GM11168 (cell line): ENCODE results near the gene PHACTR1.
"Not testable (repeated sequence)": the region's sequence is repeated elsewhere in the genome, so short reads cannot be mapped to it uniquely, and the experiment has no call there.

ENCODE experiments used
- in situ Hi-C: fragments of 300-500 bp; cut with MboI; formaldehyde crosslinking; loops from one replicate; pipeline ENCODE4 v1.12.0; 2022; ENCODE audit warnings: low sequenced_read_pairs; ENCODE audit not compliant: unreplicated experiment

Gene PHACTR1

DNA sequence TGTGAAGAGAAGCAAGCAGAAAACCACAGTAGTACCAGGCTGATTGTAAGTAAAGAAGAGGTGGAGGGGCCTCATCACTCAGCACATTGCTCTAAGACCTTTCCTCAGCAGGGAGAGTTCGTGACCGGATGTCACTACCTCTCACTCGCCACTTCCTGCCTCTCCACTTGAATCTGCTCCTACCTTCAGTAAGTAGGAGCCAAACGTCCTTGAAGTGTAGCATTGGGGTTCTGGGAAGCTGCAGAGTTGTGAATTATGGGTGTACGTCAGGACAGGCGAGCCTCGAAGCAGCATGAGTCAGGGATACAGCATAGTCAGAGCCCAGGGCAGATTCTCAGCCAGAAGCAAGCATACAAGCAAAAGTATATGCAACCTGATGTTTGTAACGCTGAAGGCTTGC, 224.9 kb downstream of the PHACTR1 start:
- in situ Hi-C loops, result no loop called here

DNA sequence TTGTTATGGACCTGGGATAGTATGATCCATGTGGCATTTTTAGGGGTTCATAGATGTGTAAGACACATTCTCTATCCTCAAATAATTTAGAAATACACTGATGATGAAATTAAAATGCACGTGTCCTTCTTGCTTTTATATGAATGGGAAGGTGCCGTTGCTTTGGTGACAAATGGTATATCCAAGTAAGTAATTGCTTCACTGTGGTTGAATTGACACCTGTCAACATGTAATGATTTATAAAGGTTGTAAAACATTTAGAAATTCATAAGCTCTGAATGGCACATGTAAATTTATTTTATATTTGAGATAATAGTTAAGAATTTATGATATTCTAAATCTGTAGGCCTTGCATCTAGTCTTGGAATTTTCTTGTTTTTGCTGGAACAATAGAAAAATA, 227.0 kb downstream of the PHACTR1 start:
- in situ Hi-C loops, result no loop called here

DNA sequence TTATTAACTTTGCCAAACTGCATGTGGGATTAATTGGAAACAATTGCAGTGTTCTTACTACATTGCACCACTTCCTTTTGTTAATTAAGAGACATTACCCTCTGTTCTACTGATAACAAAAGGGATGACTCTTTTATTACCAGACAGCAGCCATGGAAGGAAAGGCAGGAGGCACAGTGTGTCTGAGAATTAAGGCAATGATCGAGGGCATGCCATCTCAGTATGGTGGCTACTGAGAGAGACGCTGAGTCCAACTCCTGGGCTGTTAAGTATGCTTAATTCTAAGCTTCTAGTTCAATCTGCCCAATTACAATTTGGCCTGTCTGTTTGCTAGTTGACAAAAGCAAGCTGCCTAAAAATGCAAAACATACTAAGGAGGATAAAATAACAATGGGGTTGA, 227.4 kb downstream of the PHACTR1 start:
- in situ Hi-C loops, result no loop called here

DNA sequence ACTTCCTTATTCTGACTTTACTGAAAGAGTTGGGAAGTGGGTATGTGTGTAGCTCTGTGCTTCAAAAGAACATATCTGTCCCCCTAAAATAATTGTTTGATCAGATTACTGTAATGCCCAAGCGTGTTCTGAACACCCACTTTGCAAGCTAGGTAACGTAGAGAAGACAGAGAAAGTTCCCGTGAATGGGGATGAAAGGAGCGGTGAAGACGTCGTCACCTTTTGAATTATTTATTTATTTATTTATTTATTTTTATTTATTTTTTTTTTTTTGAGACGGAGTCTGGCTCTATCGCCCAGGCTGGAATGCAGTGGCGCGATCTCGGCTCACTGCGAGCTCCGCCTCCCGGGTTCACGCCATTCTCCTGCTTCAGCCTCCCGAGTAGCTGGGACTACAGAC, 228.0 kb downstream of the PHACTR1 start:
- in situ Hi-C loops, result not testable (repeated sequence)

DNA sequence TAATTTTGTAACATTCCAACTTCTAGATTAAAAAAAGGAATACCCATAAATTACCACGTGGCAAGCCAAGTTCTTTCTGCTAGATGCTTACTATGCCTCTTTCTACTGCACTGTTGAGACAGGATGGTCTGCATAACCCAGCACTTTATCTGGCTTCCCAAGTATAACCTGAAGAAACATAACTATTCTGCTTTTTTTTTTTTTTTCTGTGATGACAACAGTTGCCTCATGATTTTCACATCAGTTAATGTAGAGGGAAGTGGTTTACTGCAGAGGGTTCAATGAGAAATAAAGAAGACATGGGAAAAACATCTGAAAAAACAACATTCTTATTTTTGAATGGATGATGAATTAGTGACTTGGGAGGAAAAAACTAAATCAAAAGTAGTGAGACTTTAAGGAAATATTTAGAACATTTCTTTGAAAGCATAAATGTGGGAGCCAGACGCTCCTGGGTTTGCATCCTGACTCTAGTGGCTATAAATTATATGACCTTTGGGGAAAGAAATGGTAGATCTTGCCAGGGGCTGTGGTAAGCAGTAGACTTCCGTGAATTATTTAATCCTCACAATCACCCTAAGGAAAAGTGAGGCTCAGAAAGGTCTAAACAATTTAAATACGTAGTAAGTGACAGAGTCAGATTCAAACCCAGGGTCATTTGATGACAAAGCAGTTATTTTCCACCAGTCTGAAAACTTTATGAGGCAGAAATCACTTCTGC, 230.7 kb downstream of the PHACTR1 start:
- in situ Hi-C loops, result no loop called here

DNA sequence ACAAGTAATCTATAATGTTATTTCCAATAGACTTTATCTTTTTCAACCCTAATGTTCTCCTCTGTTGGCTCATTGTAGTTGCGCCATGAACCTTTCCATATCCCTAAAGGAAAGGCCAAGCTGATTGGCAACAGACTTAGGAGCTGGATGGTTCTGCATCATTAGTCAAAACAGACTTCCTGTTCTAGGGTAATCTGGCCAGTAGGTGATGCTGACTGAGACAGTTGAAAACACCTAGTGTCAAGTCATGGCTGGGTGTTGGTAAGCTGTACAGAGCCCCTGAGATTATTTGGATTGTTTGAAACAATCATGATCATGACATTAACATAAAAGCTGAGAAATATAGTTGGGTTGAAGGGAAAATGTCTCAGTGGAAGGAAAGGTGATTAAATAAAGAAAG, 231.4 kb downstream of the PHACTR1 start:
- in situ Hi-C loops, result no loop called here

DNA sequence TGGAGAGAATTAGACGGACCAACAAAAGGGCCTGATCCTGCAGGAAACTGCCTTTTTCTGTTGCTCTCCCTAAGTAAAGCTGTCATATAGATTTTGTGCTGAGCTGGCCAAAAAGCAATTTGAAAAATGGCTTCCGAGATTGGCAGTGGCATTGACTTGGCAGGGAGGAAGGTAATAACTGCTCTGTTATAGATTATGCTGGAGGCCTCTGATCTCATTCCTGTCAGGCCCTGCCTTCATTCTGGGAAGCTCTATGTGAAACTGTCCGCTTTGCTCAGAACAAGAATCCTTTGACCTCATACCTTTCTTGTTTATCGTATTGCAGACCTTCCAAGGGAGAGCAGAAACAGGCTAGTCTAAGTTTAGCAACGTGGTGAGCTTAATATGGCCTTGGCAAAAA, 234.4 kb downstream of the PHACTR1 start:
- in situ Hi-C loops, result no loop called here

DNA sequence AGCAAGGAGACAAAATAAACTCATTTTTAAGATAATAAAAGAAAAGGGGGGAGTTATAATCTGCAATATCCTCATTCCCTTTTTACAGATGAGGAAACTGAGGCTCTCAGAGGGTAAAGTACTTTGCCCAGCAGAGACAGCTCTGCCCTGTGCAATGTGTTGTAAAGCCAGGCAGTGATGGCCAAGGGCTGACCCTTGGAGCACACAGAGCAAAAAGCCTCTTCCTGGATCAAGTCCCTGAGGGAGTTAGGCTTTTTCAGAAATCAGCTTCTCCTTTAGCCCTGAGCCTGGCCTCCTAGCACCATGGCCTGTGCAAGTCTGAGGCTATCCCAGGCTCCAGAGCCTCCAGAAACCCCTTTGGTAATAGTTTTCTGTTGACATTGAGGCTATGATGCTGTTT, 234.8 kb downstream of the PHACTR1 start:
- in situ Hi-C loops, result no loop called here

DNA sequence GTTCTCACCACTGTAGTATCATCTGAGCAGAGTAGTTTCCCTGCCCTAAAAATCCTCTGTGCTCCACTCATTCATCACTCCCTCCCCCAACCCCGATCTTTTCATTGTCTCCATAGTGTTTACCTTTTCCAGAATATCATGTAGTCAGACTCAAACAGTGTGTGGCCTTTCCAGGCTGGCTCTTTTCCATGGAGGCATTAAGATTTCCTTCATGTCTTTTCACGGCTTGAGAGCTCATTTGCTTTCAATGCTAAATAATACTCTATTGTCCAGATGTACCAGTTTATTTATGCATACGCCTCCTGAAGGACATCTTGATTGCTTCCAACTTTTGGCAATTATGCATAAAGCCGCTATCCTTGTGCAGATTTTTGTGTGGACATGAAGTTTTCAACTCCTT, 235.8 kb downstream of the PHACTR1 start:
- in situ Hi-C loops, result no loop called here

DNA sequence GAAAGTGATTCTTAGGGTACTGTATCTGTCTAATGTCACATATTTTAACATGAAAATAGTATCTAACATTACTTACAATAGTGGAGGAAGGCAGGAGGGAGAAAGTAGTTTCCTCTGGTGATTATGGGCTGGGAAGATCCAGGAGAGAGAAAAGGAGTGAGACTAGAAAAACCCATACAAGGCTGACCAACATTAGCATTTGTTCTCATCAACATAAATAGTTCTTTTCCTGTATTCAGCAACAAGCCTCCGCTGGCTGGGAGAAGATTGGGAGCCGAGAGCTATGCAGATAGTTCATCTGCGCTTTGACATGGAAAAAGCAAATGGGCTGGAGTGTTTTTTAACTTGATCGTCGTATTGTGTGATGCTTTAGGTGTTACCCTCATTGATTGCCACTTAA, 239.4 kb downstream of the PHACTR1 start:
- in situ Hi-C loops, result no loop called here

DNA sequence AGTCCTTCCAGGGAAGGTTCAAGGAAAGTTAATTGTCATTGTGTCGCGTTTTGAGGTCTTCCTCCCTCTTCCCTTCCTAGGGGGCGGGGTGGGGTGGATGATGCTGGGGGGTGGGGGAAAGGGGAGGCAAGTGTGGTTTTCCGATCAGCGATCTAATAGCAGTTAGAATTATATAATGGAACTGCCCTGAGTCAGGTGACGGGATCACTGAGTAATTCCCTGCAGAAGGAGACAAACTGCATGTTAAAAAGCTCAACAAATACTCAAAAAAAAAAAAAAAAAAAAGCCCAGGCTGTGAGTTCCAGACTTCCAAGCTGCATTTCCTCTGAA, 240.4 kb downstream of the PHACTR1 start:
- in situ Hi-C loops, result no loop called here

DNA sequence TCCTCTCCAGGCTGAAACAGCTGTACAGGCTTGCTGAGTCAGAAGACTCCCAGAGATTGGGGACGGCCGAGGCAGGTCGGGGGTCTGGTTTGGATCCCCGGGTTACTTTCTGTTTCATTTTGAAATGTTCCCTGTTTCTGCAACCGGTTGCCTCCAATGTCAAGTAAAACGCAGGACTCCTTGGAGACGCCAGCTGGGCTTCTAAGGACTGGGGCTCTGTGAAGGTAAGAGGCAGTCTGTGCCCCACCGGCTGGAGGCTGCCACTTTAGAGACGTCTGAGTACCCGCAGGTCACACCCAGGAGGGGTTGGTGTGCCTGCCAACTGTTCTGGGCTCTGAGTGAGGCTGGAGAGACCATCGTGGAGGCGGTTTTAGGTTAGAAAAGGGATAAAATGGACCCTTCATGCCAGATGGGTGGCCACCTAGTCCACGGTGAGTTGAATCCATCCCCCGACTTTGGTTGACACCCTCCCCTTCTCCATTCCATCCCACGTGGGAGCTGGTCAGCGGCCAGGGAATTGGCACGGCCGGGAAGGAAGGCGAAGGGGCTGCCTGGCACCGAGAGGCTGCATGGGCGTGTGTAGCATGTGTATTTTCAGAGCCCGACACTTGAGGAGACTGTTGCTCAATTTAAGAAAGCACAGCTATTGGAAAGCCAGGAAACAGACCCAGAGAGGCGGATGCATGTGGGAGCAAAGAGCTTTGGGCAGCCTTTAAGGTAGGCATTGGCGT, 240.9 kb downstream of the PHACTR1 start:
- in situ Hi-C loops, result no loop called here

DNA sequence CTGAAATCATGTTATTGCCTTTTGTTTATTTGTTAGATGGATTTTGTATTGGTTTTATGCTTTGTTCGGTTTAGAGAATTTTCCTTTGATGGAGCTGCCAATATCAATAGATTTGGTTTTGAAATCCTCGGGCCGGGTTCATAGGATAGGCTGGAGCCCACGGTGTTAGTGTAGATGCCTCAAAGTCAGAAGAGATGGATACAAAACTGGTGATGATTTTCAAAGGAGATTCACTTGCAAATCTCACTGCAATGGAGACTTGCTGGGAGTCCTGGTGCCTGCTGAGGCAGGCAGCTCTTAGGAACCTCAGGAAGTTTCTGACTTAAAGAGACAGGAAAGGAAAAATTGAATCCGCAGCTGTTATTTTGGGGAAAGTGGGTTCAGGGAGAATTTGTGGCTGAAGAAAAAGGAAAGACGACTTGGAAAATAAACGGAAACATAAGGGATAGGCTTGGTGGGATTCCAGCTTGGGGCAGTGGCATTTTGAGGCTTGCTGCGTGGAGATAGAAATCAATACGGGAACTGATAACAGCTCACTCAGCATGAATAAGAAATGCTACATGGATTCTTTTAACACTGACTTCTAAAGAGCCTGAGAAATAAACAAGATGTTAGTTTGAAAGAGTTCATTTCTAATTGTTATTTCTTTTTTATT, 241.6 kb downstream of the PHACTR1 start:
- in situ Hi-C loops, result no loop called here

DNA sequence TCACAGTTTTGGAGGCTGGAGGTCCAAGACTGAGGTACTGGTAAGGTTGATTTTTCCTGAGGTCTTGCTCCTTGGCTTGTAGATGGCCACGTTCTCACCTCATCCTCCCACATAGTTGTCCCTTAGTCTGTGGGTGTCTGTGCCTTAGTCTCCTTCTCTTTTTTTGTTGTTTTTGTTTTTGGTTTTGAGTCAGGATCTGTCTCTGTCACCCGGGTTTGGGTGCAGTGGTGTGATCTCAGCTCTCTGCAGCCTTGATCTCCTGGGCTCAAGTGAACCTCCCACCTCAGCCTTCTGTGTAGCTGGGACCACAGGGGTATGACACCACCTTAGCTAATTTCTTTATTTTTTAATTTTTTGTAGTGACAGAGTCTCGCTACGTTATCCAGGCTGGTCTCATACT, 245.2 kb downstream of the PHACTR1 start:
- in situ Hi-C loops, result no loop called here

DNA sequence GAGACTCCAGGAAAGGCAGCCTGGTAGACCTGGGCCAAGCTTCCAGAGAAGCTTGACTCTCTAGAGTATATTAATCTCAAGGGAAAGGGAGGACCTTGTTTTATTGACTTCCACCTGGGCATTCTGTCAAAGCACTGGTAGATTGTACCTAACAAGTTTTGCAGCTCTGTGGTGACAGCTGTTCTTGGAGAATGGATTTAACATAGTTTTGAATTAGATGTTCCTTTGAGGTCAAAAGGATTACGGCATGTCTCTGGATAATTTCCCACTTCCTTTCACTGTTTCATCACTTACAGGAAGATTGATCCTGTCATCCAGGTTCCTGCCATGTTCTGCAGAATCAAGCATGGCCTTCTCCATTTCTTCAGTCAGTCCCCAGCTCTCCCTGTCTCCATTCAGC, 246.0 kb downstream of the PHACTR1 start:
- in situ Hi-C loops, result no loop called here

DNA sequence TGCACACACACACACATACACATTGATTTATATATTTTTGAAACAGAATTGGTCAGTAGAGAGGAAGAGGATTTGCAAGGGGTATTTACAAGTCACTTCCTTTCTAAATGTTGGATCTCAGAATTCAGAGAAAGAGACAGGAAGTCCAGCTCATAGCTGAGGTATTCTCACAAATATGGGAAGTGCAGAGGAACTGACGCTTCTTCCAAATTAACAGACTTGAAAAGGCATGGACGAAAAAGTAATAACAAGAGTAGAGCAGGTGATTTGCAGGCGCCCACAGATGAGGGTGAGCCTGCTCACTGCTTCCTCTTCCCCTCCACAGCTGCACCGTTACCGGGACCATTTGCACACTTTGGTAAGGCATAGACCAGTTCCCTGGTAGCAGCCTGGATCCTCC, 246.4 kb downstream of the PHACTR1 start:
- in situ Hi-C loops, result no loop called here

DNA sequence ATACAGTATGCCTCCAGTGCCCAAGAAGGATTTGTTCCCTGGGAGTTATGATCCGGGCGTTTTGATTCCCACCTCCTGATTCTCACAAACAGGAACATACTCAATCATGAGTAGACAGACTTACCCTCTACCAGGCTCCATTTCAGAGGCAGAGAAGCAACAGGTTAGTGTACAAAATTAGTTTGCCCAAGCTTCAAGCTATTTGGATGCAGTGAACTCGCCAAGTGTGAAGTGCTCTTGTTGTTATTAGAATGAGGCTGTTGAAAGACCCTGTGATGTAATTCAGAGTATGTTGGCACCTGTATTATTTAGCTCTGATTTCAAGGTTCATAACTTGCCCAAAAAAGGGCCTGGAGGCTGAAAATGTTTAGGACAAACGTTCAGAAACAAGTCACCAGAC, 247.0 kb downstream of the PHACTR1 start:
- in situ Hi-C loops, result no loop called here

DNA sequence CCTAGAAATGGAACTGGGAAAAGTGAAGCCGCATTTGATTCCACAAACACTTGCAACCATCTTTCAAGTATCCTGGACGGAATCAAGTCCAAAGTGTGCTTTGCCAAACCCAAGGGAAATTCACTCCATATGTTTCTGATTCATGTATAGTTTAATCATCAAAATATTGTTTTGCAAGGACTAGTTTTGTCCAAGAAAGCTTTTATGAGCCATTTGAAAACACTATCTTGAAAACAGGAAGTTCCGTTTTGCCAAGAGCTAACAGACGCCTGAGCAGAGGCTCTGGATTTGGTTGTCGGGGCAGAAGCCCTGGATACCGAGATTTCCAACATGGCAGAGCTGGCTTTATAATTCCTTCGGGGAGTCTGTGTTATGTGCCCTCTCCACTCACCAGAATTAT, 251.1 kb downstream of the PHACTR1 start:
- in situ Hi-C loops, result no loop called here

DNA sequence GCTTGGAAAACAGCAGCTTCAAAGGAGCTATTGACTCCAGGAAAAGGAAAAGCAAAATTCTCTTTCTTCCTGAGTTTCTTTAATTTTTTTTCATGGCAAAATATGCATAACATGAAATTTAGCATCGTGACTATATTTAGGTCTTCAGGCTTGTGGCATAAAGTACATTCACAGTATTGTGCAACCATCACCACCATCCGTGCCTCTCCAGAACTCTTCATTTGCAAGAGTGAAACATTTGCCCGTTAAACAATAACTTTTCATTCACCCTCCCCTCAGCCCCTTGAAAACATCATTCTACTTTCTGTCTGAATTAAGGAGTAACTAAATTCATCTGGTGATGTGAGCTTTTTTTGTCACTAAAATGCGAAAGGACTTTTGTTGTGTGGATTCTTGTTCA, 251.7 kb downstream of the PHACTR1 start:
- in situ Hi-C loops, result no loop called here

DNA sequence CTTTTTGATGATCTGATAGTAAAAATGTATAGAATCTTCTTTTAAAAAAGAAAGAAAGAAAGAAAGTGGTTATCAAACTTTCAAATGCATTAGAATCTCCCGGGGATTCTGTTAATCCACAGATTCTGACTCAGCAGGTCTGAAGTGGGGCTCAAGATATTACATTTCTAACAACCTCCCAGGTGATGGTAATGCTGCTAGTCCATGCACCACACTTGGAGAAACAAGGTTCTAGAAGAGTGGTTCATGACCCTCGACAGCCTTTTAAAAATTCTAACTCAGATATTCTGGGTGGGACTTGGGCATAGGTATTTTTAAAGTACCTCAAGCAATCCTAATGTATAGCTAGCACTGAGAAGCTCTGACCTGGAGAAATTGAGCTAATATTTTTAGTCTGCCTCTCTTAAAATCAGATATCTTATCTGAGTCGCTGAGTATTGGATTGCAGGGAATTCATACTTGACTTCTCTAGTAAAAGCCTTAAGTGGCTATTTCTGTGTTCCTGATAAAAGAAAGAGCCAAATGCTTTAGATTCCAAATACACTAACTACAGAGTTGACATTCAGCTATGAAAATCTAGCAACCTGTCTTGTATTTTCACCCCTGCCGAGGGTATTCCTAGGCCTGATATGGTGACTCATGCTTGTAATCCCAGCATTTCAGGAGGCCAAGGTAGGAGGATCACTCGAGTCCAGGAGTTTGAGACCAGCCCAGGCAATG, 252.4 kb downstream of the PHACTR1 start:
- in situ Hi-C loops, result no loop called here

DNA sequence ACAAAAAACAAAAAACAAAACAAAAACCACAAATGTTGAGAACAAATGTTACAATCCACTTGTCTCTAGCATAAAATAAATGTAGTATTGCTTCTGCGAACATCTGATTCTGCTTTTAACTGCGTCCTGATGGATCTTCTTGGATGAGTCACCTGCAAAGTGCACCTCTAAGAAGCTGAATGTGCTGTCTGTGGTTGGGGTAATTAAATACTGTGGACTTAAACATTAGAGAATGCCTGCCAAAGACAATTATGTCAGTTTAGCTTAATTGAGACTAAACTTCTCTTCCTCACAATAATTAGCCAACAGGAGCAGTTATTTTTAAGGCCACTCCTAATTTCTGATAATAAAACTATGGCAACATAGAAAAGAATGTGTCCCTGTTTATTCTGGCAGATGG, 253.4 kb downstream of the PHACTR1 start:
- in situ Hi-C loops, result no loop called here
